Measurements from ENCODE around the gene AQR.

DNA sequence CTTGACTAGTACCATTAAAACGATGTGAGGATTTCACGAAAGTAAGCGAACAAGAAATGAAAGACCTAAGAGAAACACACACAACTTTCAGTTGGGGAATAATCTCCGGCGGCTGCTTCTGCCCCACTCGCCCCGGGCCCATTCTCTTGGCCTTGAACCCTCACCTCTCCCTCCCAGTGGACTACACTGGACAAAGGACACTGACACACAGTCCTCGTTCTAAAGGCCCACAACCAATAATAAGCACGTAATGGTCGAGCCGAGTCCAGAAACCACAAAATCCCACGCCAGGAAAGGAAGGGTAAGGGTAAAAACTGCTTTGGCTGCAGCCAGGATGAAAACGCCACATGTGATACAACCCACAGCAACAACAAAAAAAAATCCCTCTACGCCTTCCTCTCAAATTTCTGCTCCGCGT is 18.1 kb upstream of the AQR start:
- TF ChIP-seq, protein P1, sequence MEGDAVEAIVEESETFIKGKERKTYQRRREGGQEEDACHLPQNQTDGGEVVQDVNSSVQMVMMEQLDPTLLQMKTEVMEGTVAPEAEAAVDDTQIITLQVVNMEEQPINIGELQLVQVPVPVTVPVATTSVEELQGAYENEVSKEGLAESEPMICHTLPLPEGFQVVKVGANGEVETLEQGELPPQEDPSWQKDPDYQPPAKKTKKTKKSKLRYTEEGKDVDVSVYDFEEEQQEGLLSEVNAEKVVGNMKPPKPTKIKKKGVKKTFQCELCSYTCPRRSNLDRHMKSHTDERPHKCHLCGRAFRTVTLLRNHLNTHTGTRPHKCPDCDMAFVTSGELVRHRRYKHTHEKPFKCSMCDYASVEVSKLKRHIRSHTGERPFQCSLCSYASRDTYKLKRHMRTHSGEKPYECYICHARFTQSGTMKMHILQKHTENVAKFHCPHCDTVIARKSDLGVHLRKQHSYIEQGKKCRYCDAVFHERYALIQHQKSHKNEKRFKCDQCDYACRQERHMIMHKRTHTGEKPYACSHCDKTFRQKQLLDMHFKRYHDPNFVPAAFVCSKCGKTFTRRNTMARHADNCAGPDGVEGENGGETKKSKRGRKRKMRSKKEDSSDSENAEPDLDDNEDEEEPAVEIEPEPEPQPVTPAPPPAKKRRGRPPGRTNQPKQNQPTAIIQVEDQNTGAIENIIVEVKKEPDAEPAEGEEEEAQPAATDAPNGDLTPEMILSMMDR (conservative IDR thresholded peaks at IDR 0.05; ENCODE audit: low read length) = no peak
- TF ChIP-seq EZH2phosphoT487 (IDR thresholded peaks at IDR 0.05; ENCODE audit: borderline replicate concordance) = no peak

All from Loucy (cell line).